GM19240 (cell line): ENCODE data around the gene HOXA6.

Experiments
- DNase-seq: peaks from one replicate; pipeline ENCODE4 v3.0.0; 2011; ENCODE audit warnings: low spot score; ENCODE audit not compliant: insufficient read length

Gene HOXA6

GRCh38 chr7:27162561-27163287 is 15.2 kb upstream of the HOXA6 start:
- no peak for DNase-seq

GRCh38 chr7:27161721-27162560 is 14.4 kb upstream of the HOXA6 start:
- DNase-seq = no peak

- DNase-seq = no peak
These were observed 13.7 kb upstream of the HOXA6 start for GRCh38 chr7:27161214-27161720.

- DNase-seq = peak; percentile 85
These were observed 13.1 kb upstream of the HOXA6 start for GRCh38 chr7:27160546-27161213.

- no peak for DNase-seq
These were observed 12.6 kb upstream of the HOXA6 start for GRCh38 chr7:27160145-27160545.

GRCh38 chr7:27159266-27160144 is 11.9 kb upstream of the HOXA6 start:
- DNase-seq = no peak

- no peak for DNase-seq
These were observed 11.1 kb upstream of the HOXA6 start for GRCh38 chr7:27158436-27159265.

GRCh38 chr7:27157702-27158431 is 10.3 kb upstream of the HOXA6 start:
- no peak for DNase-seq

GRCh38 chr7:27156916-27157701 is 9.5 kb upstream of the HOXA6 start:
- no peak for DNase-seq

GRCh38 chr7:27156508-27156898 is 8.9 kb upstream of the HOXA6 start, which contains the start of gene HOXA7:
HOXA7 (minus strand) TSS chr7:27156675; CDS start chr7:27156545, 130 bp downstream.
- DNase-seq = no peak

GRCh38 chr7:27155816-27156507 is 8.4 kb upstream of the HOXA6 start:
- DNase-seq = no peak

- DNase-seq = no peak
These were observed 7.6 kb upstream of the HOXA6 start for GRCh38 chr7:27154901-27155815.

GRCh38 chr7:27154369-27154768 is 6.8 kb upstream of the HOXA6 start:
- DNase-seq = no peak

GRCh38 chr7:27153526-27153925 is 6.0 kb upstream of the HOXA6 start:
- DNase-seq = no peak

- DNase-seq = no peak
These were observed 5.4 kb upstream of the HOXA6 start for GRCh38 chr7:27152816-27153442.
